K562 (cell line): ENCODE results near the gene IDS. TPM values are rescaled to one million over a fixed set of nuclear protein-coding genes. Genes with fewer than 3 reads are reported as not detected.

ENCODE experiments used
- BDP1 ChIP-seq: IDR thresholded peaks from 3 replicates; pipeline ENCODE4 v1.6.1; 2011; ENCODE audit not compliant: insufficient read length, insufficient read depth
- BRF2 ChIP-seq: IDR thresholded peaks from 3 replicates; pipeline ENCODE4 v1.6.1; 2011; ENCODE audit warnings: borderline replicate concordance, mild to moderate bottlenecking; ENCODE audit not compliant: insufficient read length, insufficient read depth
- CAMTA2 ChIP-seq: fragments of 250-450 bp; sonication (Bioruptor Pico); conservative IDR thresholded peaks from 2 replicates; pipeline ENCODE4 v1.5.1; 2022
- DMBX1 ChIP-seq: fragments of 250-450 bp; sonication (Bioruptor Pico); IDR thresholded peaks from 2 replicates; pipeline ENCODE4 v1.8.0; 2022; ENCODE audit warnings: inconsistent platforms, mild to moderate bottlenecking, moderate library complexity, borderline replicate concordance
- ETS1 ChIP-seq: conservative IDR thresholded peaks from 2 replicates; pipeline ENCODE4 v1.6.1; 2011; ENCODE audit warnings: low read depth, mild to moderate bottlenecking, low read length; ENCODE audit not compliant: control insufficient read depth
- FOXP4 ChIP-seq: sonication (generic); formaldehyde crosslinking; IDR thresholded peaks from 2 replicates; pipeline ENCODE4 v1.8.0; 2022; ENCODE audit warnings: mild to moderate bottlenecking, missing genetic modification reagents, borderline replicate concordance
- GTF2F1 ChIP-seq: IDR thresholded peaks from 2 replicates; pipeline ENCODE4 v1.6.1; 2011; ENCODE audit warnings: low read depth, low read length, improper control_type of control experiment
- PHTF2 ChIP-seq: fragments of 250-450 bp; sonication (Bioruptor Pico); IDR thresholded peaks from 2 replicates; pipeline ENCODE4 v1.5.0; 2021; ENCODE audit warnings: mild to moderate bottlenecking
- THRAP3 ChIP-seq: fragments of 450-650 bp; IDR thresholded peaks from 2 replicates; pipeline ENCODE4 v1.6.1; 2016; ENCODE audit warnings: mild to moderate bottlenecking, inconsistent platforms, borderline replicate concordance
- U2AF1 ChIP-seq: fragments of 200-400 bp; formaldehyde crosslinking; optimal IDR thresholded peaks from 2 replicates; pipeline ENCODE3; 2017; ENCODE audit warnings: mild to moderate bottlenecking, low read depth, low read length, moderate library complexity
- ZBTB17 ChIP-seq: fragments of 450-650 bp; formaldehyde crosslinking; IDR thresholded peaks from 2 replicates; pipeline ENCODE4 v1.4.0; 2020; ENCODE audit warnings: mild to moderate bottlenecking
- ZNF224 ChIP-seq: sonication (generic); formaldehyde crosslinking; IDR thresholded peaks from 2 replicates; pipeline ENCODE4 v1.8.0; 2022; ENCODE audit warnings: mild to moderate bottlenecking, missing genetic modification reagents
- ZNF239 ChIP-seq: fragments of 250-450 bp; sonication (Bioruptor Pico); IDR thresholded peaks from 2 replicates; pipeline ENCODE4 v1.4.0; 2020; ENCODE audit warnings: mild to moderate bottlenecking
- ZNF347 ChIP-seq: fragments of 450-650 bp; formaldehyde crosslinking; IDR thresholded peaks from 2 replicates; pipeline ENCODE4 v1.4.0; 2020; ENCODE audit warnings: low read depth, mild to moderate bottlenecking, moderate library complexity
- ZNF518B ChIP-seq: fragments of 250-450 bp; sonication (Bioruptor Pico); IDR thresholded peaks from 2 replicates; pipeline ENCODE4 v1.5.0; 2021; ENCODE audit warnings: mild to moderate bottlenecking, moderate library complexity
- ZNF766 ChIP-seq: fragments of 200-800 bp; sonication (Bioruptor generic); conservative IDR thresholded peaks from 2 replicates; pipeline ENCODE4 v1.6.1; 2016; ENCODE audit warnings: missing genetic modification characterization, missing compliant biosample characterization
- ZNF778 ChIP-seq: fragments of 450-650 bp; formaldehyde crosslinking; IDR thresholded peaks from 2 replicates; pipeline ENCODE4 v1.4.0; 2020; ENCODE audit warnings: mild to moderate bottlenecking, moderate library complexity
- polyA plus RNA-seq, 8 experiments: library from polyadenylated mRNA; depleted of rRNA in 4 of 8; stranded (reverse) in 5 of 8; unstranded in 3 of 8; fragments of >200 nt; fragmentation: Nextera tagmentation in 2 of 8; fragmentation: Illumina TruSeq in 1 of 8; extraction: Ambion mirVana in 2 of 8; extraction: Trizol in 1 of 8; gene quantifications; 2 replicates each; pipeline versions ENCODE4 v1.2.1 to v1.2.3, GENCODE V29; 2011 to 2014; ENCODE audit warnings: inconsistent platforms in 1 of 8, missing spikeins in 1 of 8
- total RNA-seq, 7 experiments: library from RNA; depleted of rRNA in 6 of 7; stranded (reverse); fragments of >200 nt in 6 of 7; fragmentation: Illumina TruSeq in 2 of 7; extraction: Trizol in 2 of 7; gene quantifications; 2 replicates each; pipeline versions ENCODE4 v1.2.1 to v1.2.3, GENCODE V29; 2011 to 2021; ENCODE audit warnings: low replicate concordance in 1 of 7
- TF ChIP-seq, protein P1 (sequence below): fragments of 250-450 bp; sonication (Bioruptor Pico); IDR thresholded peaks from 2 replicates; pipeline ENCODE4 v1.8.0; 2022; ENCODE audit warnings: moderate library complexity, mild to moderate bottlenecking, inconsistent platforms

Gene IDS
- total and polyA plus RNA-seq, 9 of the 15 experiments (the other 6 are each of a cell fraction or from before 2014, with no cell fraction given): 2.0 to 18.6 (median 8.6) TPM

DNA sequence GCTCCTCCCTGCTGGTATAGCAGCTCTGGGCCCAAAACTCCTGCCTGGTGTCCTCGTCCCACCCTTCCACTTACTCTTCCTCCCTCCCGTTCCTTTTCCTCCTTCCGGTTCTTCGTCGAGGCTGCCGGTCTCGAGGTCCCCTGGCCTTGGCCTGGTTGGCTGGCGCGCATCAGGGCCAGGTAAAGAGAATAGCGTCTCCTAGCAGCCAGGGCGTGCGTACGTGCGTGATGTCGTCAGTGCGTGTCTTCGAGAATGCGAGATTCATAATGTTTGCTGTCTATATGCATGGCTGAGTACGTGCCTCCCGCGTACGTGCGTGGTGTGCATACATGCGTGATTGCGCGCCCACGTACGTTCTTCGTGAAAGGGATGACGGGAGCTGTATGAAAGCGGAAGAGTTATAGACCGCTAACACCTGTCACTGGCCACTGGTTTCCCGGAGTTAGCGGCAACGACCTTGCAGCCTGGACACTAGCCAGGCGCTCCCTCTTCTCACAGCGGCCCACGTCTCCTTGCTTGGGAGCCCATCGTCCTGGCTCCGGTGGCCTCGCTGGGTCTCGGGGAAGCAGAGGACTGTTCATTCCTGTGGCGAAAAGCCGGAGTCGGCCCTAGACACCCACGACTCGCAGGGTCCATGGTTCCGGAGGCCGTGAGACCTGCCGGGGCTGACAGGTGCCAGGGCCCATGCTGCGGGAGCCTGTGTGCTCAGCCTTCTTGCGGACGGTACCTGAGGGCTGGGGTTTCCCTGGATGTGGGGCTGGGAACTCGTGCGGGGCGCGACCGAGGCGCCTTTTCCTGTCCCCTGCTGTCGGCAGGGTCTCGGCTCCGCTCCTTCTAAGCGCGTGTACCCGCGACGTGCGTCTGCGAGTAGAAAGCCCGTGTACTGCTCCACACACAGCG is 35.8 kb upstream of the IDS start, which contains the start of gene EOLA1 (continued):
- TF ChIP-seq ZNF518B (CRISPR knock-in tag) (no peak), U2AF1 (no peak), ZNF766 (no peak), ZNF347 (no peak), ZNF778 (no peak), DMBX1 (no peak), ETS1 (no peak), PHTF2 (CRISPR knock-in tag) (no peak), FOXP4 (CRISPR knock-in tag) (no peak), ZNF239 (CRISPR knock-in tag) (no peak), ZBTB17 (CRISPR knock-in tag) (no peak), CAMTA2 (CRISPR knock-in tag) (no peak), BRF2 (no peak), BDP1 (no peak), ZNF224 (no peak), THRAP3 (no peak), GTF2F1 (no peak)
- TF ChIP-seq, protein P1, sequence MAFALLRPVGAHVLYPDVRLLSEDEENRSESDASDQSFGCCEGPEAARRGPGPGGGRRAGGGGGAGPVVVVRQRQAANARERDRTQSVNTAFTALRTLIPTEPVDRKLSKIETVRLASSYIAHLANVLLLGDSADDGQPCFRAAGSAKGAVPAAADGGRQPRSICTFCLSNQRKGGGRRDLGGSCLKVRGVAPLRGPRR (CRISPR knock-in tag): no peak
